Ammon's horn (tissue), 1 donor: Measurements from ENCODE around the gene FCER2.
A peak's percentile ranks its signal among the peaks of the same experiment; 100 is the strongest.
"Not testable (repeated sequence)": the region's sequence is repeated elsewhere in the genome, so short reads cannot be mapped to it uniquely, and the experiment has no call there.

Source experiments
- DNase-seq: peaks from one replicate; pipeline ENCODE4 v3.0.0-alpha.2; 2016; ENCODE audit warnings: low spot score

The FCER2 gene

DNA sequence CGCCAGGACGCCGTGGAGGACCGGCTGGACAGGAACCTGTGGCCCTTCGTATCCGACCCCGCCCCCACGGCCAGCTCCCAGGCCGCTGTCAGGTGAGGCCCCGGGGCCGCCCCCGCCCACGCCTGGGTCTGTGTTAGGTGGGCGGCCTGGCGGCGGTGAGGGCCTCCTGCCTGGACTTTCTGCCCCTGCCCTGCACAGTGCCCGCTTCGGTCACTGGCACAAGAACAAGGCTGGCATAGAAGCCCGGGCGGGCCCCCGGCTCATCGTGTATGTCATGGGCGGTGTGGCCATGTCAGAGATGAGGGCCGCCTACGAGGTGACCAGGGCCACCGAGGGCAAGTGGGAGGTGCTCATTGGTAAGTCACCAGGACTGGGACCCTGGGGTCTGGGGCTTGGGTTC, 54.8 kb downstream of the FCER2 start:
- DNase-seq, result no peak

DNA sequence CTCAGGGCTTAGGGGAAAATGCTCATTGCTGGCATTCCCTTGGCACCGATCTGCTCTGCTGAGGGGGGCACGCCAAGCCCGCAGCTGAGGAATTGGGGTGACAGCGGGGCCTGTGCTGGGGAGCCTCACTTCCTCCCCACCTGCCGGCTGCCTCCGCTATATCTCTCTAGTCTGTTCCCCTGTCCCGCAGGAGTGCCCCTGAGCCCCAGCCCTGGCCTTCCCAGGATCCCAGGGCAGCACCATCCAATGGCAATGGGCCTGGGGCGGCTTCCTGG, 55.6 kb downstream of the FCER2 start:
- DNase-seq, result no peak

DNA sequence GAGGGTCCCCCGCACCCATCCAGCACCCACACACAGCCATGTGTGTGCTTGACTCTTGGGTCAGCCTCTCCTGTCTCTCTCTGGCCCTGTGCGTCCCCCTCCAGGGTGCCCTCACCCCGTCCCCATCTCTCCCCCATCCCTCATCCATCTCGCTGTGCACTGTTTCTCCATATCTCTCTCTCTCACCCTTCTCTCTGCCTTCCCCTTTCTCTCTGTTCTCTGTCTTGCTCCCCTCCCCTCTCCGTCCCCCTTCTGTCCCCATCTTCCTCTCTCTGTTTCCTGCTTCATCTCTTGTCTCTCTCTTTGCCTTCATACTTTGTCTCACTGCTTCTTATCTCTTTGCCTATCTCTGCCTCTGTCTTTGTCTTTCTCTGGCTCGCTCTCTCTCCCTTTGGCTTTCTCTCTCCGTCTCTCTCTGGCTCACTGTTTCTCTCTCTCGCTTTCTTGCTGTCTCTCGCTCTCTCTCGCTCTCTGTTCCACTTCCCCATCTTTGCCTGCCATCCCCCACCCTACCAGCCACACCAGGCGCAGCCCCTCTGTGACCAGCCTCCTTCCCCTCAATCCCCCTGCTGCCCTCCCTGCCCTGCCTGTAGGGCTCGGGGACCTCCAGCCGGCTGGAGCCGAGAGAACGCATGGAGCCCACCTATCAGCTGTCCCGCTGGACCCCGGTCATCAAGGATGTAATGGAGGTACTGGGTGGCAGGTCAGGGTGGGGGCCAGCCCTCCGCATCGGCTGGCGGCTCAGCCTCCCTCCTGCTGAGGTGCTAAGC, 56.1 kb downstream of the FCER2 start:
- no peak for DNase-seq

DNA sequence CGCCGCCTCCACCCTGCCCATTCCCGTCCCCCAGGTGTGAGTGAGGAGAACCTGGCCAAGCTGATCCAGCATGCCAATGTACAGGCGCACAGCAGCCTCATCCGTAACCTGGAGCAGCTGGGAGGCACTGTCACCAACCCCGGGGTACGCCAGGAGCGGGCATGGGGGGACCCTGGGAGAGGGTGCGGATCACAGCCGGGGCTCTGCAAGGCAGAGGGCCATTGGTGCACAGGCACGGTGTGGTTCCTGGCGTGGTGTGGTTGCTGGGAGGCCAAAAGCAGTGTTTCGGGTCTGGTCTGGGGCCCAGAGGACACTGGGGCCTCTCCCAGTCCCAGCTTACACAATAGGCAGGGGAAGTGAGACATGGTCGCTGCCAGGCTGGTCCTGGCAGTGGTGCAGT, 56.8 kb downstream of the FCER2 start:
- peak; percentile 19 for DNase-seq

DNA sequence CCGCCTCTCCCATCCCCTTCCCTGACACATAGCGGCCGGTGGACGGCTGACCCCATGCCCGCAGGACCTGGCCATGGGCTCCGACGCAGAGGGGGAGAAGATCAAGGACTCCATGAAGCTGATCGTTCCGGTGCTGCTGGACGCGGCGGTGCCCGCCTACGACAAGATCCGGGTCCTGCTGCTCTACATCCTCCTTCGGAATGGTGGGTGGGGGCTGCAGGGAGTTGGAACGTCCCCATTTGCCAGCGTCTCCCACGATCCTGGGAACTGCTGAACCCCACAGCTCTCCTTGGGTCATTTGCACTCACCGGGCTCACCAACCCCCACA, 57.4 kb downstream of the FCER2 start:
- DNase-seq, result no peak

DNA sequence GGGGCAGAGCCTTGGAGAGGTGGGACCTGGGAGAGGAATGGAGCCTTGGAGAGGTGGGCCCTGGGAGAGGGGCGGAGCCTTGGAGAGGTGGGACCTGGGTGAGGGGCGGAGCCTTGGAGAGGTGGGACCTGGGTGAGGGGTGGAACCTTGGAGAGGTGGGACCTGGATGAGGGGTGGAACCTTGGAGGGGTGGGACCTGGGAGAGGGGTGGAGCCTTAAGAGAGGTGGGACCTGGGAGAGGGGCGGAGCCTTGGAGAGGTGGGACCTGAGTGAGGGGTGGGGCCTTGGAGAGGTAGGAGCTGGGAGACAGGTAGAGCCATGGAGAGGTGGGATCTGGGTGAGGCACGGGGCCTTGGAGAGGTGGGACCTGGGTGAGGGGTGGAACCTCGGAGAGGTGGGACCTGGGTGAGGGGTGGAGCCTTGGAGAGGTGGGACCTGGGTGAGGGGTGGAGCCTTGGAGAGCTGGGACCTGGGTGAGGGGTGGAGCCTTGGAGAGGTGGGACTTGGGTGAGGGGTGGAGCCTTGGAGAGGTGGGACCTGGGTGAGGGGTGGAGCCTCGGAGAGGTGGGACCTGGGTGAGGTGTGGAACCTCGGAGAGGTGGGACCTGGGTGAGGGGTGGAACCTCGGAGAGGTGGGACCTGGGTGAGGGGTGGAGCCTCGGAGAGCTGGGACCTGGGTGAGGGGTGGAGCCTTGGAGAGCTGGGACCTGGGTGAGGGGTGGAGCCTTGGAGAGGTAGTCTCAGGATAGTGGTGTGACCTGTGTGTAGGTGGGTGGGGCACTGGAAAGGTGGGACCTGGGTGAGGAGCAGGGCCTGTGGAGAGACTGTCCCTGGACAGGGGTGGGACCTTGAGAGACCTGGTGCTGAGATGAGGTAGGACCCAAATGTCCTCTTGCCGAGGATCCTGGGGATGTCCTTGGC, 58.0 kb downstream of the FCER2 start:
- DNase-seq, result not testable (repeated sequence)

DNA sequence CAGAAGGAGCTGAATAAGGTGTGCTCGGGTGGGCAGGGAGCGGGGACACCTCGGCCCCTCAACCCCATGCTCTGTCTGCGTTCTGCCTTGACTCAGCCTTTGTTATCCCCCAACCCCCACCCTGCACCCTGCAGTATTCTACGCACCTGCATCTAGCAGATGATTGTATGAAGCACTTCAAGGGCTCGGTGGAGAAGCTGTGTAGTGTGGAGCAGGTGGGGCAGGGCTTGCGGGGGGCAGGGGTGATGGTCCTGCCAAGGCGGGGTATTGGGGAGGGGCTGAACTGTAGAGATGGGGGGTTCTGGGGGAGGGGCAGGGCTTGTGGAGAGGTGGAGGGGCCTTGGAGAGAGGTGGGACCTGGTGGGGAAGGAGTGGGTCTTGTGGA, 58.9 kb downstream of the FCER2 start:
- no peak for DNase-seq

DNA sequence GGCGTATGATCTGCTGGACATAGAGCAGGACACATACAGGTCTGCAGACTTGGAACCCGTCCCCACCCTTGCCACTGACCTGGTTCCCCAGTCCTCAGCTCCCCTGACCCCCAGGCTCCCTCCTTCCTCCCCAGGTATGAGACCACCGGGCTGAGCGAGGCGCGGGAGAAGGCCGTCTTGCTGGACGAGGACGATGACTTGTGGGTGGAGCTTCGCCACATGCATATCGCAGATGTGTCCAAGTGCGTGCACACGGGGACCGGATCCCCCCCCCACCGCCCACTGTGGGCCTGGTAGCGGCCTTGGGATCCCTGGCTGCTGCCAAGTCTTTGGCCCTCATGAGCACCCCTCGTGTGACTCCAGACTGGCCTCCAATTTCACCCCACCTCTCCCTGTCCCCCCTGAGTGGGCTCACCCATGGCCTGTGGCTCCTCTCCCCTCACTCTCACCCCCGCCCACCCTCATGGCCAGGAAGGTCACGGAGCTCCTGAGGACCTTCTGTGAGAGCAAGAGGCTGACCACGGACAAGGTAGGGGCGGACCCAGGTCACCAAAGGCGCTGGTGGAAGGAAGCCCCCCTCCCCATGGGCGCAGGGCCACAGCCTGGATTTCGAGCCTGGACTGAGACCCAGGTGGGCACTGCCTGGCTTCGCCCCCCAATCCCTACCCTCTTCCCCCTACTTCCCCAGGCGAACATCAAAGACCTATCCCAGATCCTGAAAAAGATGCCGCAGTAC, 59.5 kb downstream of the FCER2 start:
- DNase-seq, result no peak

DNA sequence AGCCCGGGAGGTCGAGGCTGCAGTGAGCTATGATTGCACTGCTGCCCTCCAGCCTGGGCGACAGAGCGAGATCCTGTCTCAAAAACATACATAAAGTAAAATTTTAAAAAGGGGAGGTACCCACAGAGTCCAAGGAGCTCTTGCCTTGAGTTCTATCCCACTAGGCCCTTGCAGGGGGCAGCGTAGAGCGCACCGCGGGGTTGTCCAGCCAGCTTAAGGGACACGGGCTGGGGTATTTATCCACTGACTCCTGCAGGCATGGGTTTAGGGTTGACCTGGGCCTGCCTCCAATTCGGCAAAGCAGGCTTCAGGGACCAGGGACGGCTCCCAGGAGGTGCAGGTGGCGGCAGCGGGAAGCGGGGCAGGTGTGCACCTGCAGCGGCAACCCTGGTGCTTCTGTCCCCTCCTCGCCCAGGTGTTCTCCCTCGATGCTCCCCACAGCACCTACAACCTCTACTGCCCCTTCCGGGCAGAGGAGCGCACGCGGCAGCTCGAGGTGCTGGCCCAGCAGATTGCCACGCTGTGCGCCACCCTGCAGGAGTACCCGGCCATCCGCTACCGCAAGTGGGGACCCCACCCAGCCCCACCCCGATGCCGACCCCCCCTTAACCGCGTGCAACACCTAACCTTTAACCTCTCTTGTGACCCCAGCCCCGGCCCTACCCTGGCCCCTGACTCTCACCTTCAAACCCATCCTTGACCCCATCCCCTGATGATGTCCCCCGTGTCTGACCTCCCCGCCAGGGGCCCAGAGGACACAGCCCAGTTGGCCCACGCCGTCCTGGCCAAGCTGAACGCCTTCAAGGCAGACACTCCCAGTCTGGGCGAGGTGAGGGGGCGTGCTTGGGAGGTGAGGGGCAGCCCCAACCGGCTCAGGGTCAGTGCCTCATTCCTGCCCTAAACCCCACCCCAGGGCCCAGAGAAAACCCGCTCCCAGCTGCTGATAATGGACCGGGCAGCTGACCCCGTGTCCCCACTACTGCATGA, 60.3 kb downstream of the FCER2 start:
- DNase-seq, result no peak

DNA sequence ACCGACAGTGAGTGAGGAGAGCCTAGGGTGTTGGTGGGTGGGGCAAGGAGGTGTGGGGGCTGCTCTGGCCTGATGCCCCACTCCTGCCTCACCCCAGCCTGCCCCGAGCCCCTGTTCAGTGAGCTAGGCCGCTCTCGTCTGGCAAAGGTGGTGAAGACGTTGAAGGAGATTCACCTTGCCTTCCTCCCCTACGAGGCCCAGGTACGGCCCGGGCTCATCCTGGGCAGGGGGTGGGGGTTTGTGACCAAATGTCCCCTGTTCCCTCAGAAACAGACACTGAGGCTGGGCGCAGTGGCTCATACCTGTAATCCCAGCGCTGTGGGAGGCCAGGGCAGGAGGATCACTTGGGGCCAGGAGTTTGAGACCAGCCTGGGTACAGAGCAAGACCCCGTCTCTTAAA, 61.1 kb downstream of the FCER2 start:
- DNase-seq, result no peak

DNA sequence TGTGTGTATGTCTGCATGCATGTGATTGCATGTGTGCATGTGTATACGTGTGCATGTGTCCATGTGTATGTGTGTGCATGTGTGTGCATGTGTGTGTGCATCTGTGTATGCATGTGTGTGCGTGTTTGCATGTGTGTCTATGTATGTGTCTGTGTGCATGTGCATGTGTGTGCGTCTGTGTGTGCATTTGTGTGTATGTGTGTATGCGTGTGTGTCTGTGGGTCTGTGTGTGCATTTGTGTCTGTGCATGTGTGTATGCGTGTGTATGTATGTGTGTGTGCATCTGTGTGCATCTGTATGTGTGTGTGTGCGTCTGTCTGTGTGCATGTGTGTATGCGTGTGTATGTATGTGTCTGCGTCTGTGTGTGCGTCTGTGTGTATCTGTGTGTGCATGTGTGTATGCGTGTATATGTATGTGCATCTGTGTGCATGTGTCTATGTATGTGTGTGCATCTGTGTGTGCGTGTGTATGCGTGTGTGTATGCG, 62.0 kb downstream of the FCER2 start:
- DNase-seq, result no peak

DNA sequence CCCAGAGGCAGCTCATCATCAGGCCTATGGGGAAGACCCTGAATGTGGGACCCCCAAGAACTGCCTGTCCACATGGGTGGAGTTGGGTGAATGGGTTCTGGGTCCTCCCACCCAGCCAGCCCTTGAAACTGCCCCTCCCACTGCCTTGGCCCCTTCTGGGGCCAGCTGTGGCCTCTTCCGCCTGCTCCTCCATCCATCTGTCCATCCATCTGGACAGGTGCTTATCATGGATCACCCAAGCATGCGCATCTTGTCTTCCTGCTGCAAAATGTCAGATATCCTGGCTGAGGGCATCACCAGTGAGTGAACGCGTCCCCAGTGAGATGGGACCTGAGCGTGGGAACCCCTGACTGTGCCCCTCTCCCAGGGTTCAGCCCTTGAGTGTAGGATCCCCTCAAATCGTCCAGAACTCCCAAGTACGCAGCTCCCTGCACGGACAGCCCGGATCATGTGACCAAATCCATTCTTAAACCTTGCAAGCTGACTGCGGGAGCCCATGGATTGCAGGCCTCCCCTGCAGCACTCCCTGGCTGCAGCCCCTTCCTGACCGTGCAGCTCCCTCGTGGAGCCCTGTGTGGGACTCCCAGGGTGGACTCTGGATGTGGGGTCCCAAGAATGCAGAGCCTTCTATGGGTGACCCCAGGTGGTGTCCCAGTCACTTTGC, 63.0 kb downstream of the FCER2 start:
- DNase-seq, result no peak
